Ishikawa (cell line): Measurements from ENCODE around the gene WDR64.

Experiments
- MAX ChIP-seq: IDR thresholded peaks from 2 replicates; pipeline ENCODE4 v1.6.1; 2012
- REST ChIP-seq: IDR thresholded peaks from 2 replicates; pipeline ENCODE4 v1.6.1; 2012; ENCODE audit warnings: low read depth, mild to moderate bottlenecking
- USF1 ChIP-seq: IDR thresholded peaks from 2 replicates; pipeline ENCODE4 v1.6.1; 2012
- YY1 ChIP-seq: IDR thresholded peaks from 2 replicates; pipeline ENCODE4 v1.6.1; 2012; ENCODE audit warnings: low read depth

GRCh38 chr1:241827264-241827663 is 175.2 kb downstream of the WDR64 start:
- TF ChIP-seq MAX: no peak
- TF ChIP-seq USF1: no peak
- no peak for TF ChIP-seq YY1
- TF ChIP-seq REST: no peak
